B cell (primary cell): ENCODE results near the gene CD59. TPM values are rescaled to one million over a fixed set of nuclear protein-coding genes. Genes with fewer than 3 reads are reported as not detected.

Source experiments
- ATAC-seq: fragments of 200-7000 bp; cut with Tn5 transposase; one replicate; pipeline ENCODE4 v1.10.0; 2021; ENCODE audit warnings: low read depth, mild to moderate bottlenecking, moderate number of reproducible peaks, moderate library complexity
- CTCF ChIA-PET: fragments of 350-600 bp; sonication (Branson Sonifier 250); formaldehyde crosslinking; loops from one replicate; lab custom pipeline; 2021; ENCODE audit warnings: antibody characterized with exemption, inconsistent platforms; lab: Charles Lee
- POLR2A ChIA-PET: fragments of 350-600 bp; sonication (Branson Sonifier 250); formaldehyde crosslinking; loops from one replicate; lab custom pipeline; 2021; ENCODE audit warnings: antibody characterized with exemption; lab: Charles Lee
- DNase-seq: peaks from one replicate; pipeline ENCODE4 v3.0.0; 2013
- H2AFZ ChIP-seq: 2 replicates; pipeline ENCODE4 v1.6.1; 2012; ENCODE audit warnings: mild to moderate bottlenecking, low read depth, low read length; ENCODE audit not compliant: insufficient read depth, poor library complexity, severe bottlenecking
- H3K27ac ChIP-seq, 2 donors: 1 replicate in 1 of 2; 2 replicates in 1 of 2; pipeline ENCODE4 v1.5.1; 2012 to 2013; ENCODE audit warnings: low read length in 2 of 2, mild to moderate bottlenecking in 2 of 2, moderate library complexity in 1 of 2
- H3K27me3 ChIP-seq, 4 experiments: fragments of 200-600 bp in 1 of 4; sonication (generic) in 1 of 4; replicated peaks in 1 of 4; 1 replicate in 2 of 4; 2 replicates in 2 of 4; pipeline versions ENCODE4 v1.6.1 to v1.7.0; 2013 to 2016; ENCODE audit warnings: low read length in 3 of 4, mild to moderate bottlenecking in 2 of 4, mixed read lengths in 1 of 4, moderate library complexity in 1 of 4; ENCODE audit not compliant: insufficient read depth in 4 of 4, control insufficient read depth in 3 of 4; ENCODE audit errors: control extremely low read depth in 1 of 4
- H3K36me3 ChIP-seq, 2 experiments: replicated peaks in 1 of 2; 1 replicate in 1 of 2; 2 replicates in 1 of 2; pipeline versions ENCODE4 v1.6.1 to v1.7.1; 2013; ENCODE audit warnings: low read length in 1 of 2; ENCODE audit not compliant: insufficient read depth in 2 of 2, control insufficient read depth in 1 of 2; ENCODE audit errors: control extremely low read depth in 1 of 2, extremely low read depth in 1 of 2
- H3K4me1 ChIP-seq, 2 donors: fragments of 200-600 bp in 1 of 2; sonication (generic) in 1 of 2; 1 replicate in 1 of 2; 2 replicates in 1 of 2; pipeline versions ENCODE4 v1.5.1 to v1.6.1; 2013 to 2017; ENCODE audit warnings: low read length in 2 of 2; ENCODE audit not compliant: control insufficient read depth in 2 of 2, insufficient read depth in 2 of 2
- H3K4me2 ChIP-seq: replicated peaks from 2 replicates; pipeline ENCODE3; 2012; ENCODE audit warnings: mild to moderate bottlenecking, low read depth, low read length; ENCODE audit not compliant: poor library complexity, severe bottlenecking
- H3K4me3 ChIP-seq, 5 experiments: fragments of 200-600 bp in 1 of 5; sonication (generic) in 1 of 5; 1 replicate in 3 of 5; 2 replicates in 2 of 5; pipeline versions ENCODE4 v1.5.1 to v1.7.0; 2011 to 2016; ENCODE audit warnings: low read length in 4 of 5, mild to moderate bottlenecking in 4 of 5, low read depth in 2 of 5, control low read depth in 1 of 5, moderate library complexity in 1 of 5; ENCODE audit not compliant: insufficient read depth in 1 of 5; ENCODE audit errors: control extremely low read depth in 1 of 5, extremely low read depth in 1 of 5
- H3K79me2 ChIP-seq: fragments of 200-600 bp; sonication (generic); one replicate; pipeline ENCODE4 v1.6.0; 2016; ENCODE audit warnings: low read length; ENCODE audit not compliant: control insufficient read depth, insufficient read depth
- H3K9ac ChIP-seq: fragments of 200-600 bp; sonication (generic); 2 replicates; pipeline ENCODE4 v1.6.1; 2017; ENCODE audit warnings: mild to moderate bottlenecking, low read length, moderate library complexity
- H3K9me3 ChIP-seq, 3 donors: one replicate each; pipeline versions ENCODE4 v1.6.1 to v1.7.1; 2013; ENCODE audit warnings: low read length in 2 of 3; ENCODE audit not compliant: control insufficient read depth in 2 of 3, insufficient read depth in 1 of 3; ENCODE audit errors: control extremely low read depth in 1 of 3
- H4K20me1 ChIP-seq: 2 replicates; pipeline ENCODE4 v1.6.0; 2012; ENCODE audit warnings: mild to moderate bottlenecking, low read length; ENCODE audit not compliant: insufficient read depth, control insufficient read depth, poor library complexity, severe bottlenecking
- H3K27ac Mint-ChIP-seq: one replicate; pipeline ENCODE4 v1.8.0; 2021; ENCODE audit warnings: mixed read lengths
- H3K27me3 Mint-ChIP-seq: one replicate; pipeline ENCODE4 v1.8.0; 2021; ENCODE audit warnings: mixed read lengths
- H3K4me1 Mint-ChIP-seq: one replicate; pipeline ENCODE4 v1.8.0; 2021; ENCODE audit warnings: mixed read lengths
- H3K4me3 Mint-ChIP-seq: one replicate; pipeline ENCODE4 v1.8.0; 2021; ENCODE audit warnings: mixed read lengths
- H3K9me3 Mint-ChIP-seq: one replicate; pipeline ENCODE4 v1.8.0; 2022; ENCODE audit warnings: mixed read lengths; ENCODE audit not compliant: insufficient read depth
- CTCF ChIP-seq: fragments of 200-600 bp; IDR thresholded peaks from one replicate; pipeline ENCODE4 v1.8.0; 2022; ENCODE audit warnings: antibody characterized with exemption, mild to moderate bottlenecking
- EZH2 ChIP-seq: IDR thresholded peaks from 2 replicates; pipeline ENCODE4 v1.6.1; 2012; ENCODE audit warnings: borderline replicate concordance, low read depth, mild to moderate bottlenecking, moderate library complexity, low read length; ENCODE audit not compliant: insufficient read depth, poor library complexity, severe bottlenecking
- WGBS: methylation state at CpG from one replicate; pipeline ENCODE4 v1.1.5; 2013; ENCODE audit warnings: missing lambda C conversion rate; ENCODE audit not compliant: insufficient coverage; 5-methylcytosine and 5-hydroxymethylcytosine counted together
- intact Hi-C: fragments of 100-400 bp; cut with micrococcal nuclease; formaldehyde crosslinking; loops from one replicate; pipeline ENCODE4 v1.10.0; 2022
- polyA plus RNA-seq: library from polyadenylated mRNA; depleted of rRNA; stranded (reverse); fragments of >200 nt; gene quantifications from 2 replicates; pipeline ENCODE4 v1.2.3, GENCODE V29; 2012
- total RNA-seq, 2 donors: library from RNA; stranded (reverse); fragments of 120-200 nt in 1 of 2; gene quantifications; 1 replicate in 1 of 2; 2 replicates in 1 of 2; pipeline versions ENCODE4 v1.2.3 to v1.2.4, GENCODE V29; 2013 to 2022

CD59 gene
- total and polyA plus RNA-seq, 2 donors (not counting 1 experiment from before 2014, with no cell fraction given), result 10.9 to 41.3 TPM

GRCh38 chr11:33660962-33661361 is 75.3 kb downstream of the CD59 start:
- H3K36me3 ChIP-seq, result no peaks in the 10 kb centered on the region
- H3K27me3 ChIP-seq, result peaks cover 0 to 11% (median 0%) of the 10 kb centered on the region in 4 experiments
- no peaks in the 10 kb centered on the region for H3K4me1 ChIP-seq
- Mint-ChIP-seq H3K27me3 (peaks cover 13% of the 10 kb centered on the region), H3K9me3 (no peaks in the 10 kb centered on the region), H3K4me1 (no peaks in the 10 kb centered on the region), H3K4me3 (no peak overlapping the region), H3K27ac (no peak overlapping the region)
- H3K9me3 ChIP-seq, result no peaks in the 10 kb centered on the region
- ATAC-seq, result no peak
- H3K4me2 ChIP-seq, result no peak overlapping the region
- TF ChIP-seq EZH2, result no peak
- TF ChIP-seq CTCF, result no peak
- no peak overlapping the region for H2AFZ ChIP-seq
- intact Hi-C loops, result no loop called here
- CTCF ChIA-PET, result interaction anchor here (1.1 kb wide), 1 partner anchor 9 kb away, joined by 3 read pairs; no protein-coding TSS in a partner anchor
- WGBS, result no CpG with 5 or more reads among the region's 4 CpGs
- no peak overlapping the region for H3K27ac ChIP-seq
- POLR2A ChIA-PET, result no interaction called here
- H3K4me3 ChIP-seq, result no peak overlapping the region
- no peaks in the 10 kb centered on the region for H3K79me2 ChIP-seq
- no peak overlapping the region for H3K9ac ChIP-seq
- no peaks in the 10 kb centered on the region for H4K20me1 ChIP-seq
- no peak for DNase-seq

DNA sequence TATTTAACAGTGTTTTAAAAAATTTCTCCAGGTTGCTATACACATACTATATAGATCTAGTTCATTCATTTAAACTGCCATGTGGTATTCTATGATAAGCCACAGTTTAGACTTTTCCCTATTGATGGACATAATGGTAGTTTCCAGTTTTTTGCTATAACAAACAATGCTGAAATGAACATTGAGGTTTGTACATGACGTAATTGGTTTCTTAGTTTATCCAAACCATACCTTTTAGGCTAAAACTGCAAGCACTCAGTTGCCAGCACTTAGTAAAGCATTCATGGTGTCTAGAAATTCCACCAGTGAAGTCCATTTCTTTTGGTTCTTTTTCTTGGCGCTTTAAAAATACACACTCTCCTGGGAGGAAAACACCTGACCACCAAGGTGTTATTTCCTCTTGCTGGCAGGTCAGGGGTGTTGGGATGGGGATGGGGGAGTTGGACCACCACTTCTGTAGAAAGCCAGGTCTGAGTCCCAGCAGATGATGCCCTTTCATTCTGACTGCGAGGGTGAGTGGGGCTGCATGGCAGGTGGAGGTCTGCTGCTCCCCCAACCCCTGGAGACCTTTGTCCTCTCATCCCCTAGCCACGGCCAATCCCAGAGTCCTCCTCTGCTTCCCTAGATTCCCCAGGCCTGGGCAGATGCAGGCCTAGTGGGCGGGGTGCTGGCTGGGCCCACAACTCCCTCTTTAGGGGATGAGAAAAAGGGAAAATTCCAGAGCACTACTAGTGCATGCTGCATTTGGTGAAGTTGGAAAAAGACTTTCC is 76.7 kb downstream of the CD59 start:
- peaks cover 0 to 11% (median 0%) of the 10 kb centered on the region in 4 experiments for H3K27me3 ChIP-seq
- H3K27ac ChIP-seq, result no peak overlapping the region
- Mint-ChIP-seq H3K27ac (no peak overlapping the region), H3K27me3 (peaks cover 22% of the 10 kb centered on the region), H3K9me3 (no peaks in the 10 kb centered on the region), H3K4me3 (no peak overlapping the region), H3K4me1 (no peaks in the 10 kb centered on the region)
- TF ChIP-seq CTCF (no peak), EZH2 (no peak)
- no peaks in the 10 kb centered on the region for H3K36me3 ChIP-seq
- ATAC-seq (no peak), DNase-seq (no peak)
- H3K9me3 ChIP-seq, result no peaks in the 10 kb centered on the region
- H3K79me2 ChIP-seq, result no peaks in the 10 kb centered on the region
- POLR2A ChIA-PET, result no interaction called here
- no peak overlapping the region for H3K9ac ChIP-seq
- no peaks in the 10 kb centered on the region for H3K4me1 ChIP-seq
- H2AFZ ChIP-seq, result no peak overlapping the region
- CTCF ChIA-PET, result no interaction called here
- intact Hi-C loops, result no loop called here
- H3K4me3 ChIP-seq, result no peak overlapping the region
- WGBS, result no CpG with 5 or more reads among the region's 5 CpGs
- H3K4me2 ChIP-seq, result no peak overlapping the region
- no peaks in the 10 kb centered on the region for H4K20me1 ChIP-seq
